ENCODE data around the gene IL20RA.
A peak's percentile ranks its signal among the peaks of the same experiment; 100 is the strongest.
"Not testable (repeated sequence)": the region's sequence is repeated elsewhere in the genome, so short reads cannot be mapped to it uniquely, and the experiment has no call there.

IL20RA gene

DNA sequence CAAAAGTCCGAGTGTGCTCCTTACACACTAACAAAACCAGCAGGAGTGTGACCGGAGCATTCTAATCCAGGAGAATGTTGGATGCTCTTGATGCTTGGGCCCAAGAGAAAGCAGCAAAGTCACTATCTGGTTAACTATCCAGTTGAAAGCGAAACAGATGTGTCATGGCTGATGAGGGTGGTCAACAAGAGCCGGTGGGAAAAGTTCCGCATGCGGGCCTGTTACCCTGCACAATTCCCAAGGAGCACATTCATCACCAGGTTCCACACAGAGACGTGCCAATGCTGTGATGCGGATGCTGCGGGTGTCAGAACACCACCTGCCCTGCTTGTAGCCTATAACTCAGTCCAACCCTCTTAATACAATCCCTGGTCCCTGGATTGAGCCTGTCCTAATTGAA is 38.7 kb downstream of the IL20RA start:
- DNase-seq: no peak

DNA sequence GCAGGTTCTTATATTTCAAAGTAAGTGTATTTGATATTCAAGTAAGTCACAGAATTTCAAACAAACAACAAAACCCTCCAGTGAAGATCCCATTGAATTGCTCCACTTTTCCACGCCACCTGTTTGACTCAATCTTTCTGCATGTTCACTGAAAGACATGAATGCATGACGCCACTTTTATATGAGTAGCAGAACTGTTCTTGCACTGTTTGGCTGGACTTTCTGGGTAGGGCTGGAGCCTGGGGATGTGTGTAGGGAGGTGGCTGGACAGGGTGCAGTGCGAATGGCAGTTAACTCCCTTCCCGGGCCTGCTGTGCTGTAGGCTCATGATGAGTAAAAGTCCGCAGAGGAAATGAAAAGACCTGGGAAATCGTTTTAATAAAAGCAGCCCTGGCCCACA is 39.7 kb downstream of the IL20RA start:
- DNase-seq: no peak

DNA sequence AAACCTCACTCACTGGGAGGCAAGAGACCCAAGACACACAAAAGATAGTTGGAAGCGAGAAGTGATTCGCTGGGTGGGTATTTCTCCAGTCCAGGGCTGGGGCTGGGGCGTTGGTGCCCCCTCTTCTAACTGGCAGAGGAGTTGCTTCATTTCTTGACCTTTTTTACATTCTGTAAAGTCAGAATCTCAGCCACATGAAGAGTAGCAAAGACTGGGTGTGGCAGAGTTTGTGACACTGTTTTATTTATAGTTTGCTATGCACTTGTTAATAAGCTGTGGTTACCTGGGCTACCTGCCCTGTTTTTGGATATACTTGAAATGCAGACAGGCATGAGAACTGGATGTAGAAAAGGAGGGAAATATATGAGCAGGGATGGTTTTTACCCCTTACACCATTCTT is 42.3 kb downstream of the IL20RA start:
- no peak for DNase-seq

DNA sequence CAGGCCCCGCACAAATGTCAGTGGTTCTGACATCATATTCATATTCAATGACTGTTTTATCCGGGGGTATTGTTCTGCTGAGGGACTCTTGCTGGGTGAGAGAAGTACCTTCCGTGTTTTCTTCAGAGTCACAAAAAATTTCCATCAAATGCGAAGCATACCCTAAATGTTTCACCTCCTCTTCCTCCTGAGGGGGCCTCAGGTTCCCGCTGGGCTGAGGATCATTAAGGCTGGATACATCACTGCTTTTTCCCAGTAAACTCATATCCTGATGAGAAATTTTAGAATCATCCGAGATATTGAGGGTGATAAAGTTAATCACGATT is 42.8 kb downstream of the IL20RA start:
- no peak for DNase-seq

- no peak for DNase-seq
Observed at GRCh38 chr6:137001299-137001976, 43.3 kb downstream of the IL20RA start.

DNA sequence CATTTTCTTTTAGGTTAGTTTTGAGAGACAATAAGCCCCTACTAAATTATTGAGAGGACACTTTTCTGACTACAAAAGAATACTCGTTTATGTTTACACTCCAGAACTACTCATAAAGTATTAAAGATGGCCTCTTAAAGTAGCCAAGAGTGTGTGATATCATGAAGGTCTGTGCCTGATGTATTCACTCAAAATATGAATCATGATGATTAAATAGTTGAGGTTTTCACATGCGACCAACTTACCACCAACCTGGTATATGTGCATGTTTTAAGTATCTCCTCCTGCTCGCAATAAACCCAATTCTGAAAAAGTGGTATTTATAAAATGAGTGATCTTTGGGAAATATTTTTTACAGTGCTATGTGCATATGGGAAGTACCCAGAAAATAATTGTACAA is 43.9 kb downstream of the IL20RA start:
- no peak for DNase-seq

- no peak for DNase-seq
Observed at GRCh38 chr6:136995521-136995920, 49.2 kb downstream of the IL20RA start.

GRCh38 chr6:136994782-136995181 is 50.0 kb downstream of the IL20RA start:
- no peak for DNase-seq

- DNase-seq: no peak
Observed at GRCh38 chr6:136992113-136992512, 52.7 kb downstream of the IL20RA start.

DNA sequence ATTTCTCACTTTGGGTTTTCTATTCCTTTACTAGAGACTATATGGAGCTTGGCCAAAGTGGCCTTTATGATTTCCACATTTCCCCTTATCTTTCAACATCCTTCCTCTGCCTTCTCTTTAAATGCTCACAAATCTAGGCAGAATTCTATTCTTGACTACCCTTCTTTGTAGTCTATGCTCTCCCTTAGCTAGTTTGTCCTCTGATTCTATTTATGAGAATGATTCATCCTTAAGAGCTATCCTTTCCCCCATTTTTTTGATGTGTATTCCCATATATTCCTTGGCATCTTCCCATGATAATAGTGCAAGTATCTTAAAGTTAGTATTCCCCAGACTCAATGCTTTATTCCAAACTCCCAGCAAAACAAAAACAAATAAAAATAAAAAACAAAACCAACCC is 53.1 kb downstream of the IL20RA start:
- DNase-seq: no peak

GRCh38 chr6:136990754-136991153 is 54.0 kb downstream of the IL20RA start:
- DNase-seq: no peak

DNA sequence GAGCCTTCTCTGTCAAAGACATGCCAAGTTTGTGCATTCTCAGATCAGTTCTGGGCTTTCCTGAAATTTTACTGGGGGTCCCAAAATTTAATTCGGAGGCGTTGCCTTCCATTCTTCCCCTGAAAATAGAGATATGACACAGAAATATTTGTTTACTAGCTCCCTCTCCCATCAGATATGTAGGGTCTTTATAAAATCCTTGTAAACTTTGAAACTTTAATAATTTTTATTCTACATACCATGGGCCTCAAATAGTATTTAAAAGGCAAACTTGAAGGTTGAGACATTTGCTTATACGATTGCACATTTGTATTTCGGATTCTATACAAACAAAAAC is 54.6 kb downstream of the IL20RA start:
- DNase-seq: no peak

DNA sequence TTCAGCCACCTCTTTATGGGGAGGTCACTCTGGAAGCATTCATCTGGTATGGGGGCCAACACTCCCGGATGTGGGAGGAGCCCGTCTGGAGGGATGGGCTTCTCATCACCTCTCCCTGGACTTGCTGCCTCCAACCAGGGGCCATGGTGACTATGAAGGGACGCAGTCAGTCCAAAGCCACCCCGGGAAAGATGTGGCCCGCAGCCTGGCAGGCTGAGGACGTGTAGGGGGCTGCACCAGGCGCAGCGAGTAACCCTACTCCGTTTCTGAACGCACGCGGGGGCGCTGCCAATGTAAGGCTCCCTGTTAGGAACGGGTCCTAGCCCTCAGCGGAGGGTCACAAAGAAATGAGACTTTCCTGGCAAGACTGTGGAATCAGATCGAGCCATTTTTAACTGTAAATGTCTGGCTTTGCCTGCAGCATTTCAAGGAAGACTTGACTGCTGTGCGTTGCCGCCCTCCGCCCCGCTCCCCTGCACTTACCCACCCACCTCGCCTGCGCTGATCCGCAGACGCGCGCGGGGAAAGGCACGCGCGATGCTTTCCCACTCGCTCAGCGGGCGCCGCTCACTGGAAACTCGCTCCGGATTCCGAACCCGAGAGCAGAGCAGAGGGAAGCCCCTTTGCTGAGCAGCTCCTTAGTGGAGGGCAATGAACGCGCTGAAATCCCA is 55.1 kb downstream of the IL20RA start:
- DNase-seq: peak; percentile 54

DNA sequence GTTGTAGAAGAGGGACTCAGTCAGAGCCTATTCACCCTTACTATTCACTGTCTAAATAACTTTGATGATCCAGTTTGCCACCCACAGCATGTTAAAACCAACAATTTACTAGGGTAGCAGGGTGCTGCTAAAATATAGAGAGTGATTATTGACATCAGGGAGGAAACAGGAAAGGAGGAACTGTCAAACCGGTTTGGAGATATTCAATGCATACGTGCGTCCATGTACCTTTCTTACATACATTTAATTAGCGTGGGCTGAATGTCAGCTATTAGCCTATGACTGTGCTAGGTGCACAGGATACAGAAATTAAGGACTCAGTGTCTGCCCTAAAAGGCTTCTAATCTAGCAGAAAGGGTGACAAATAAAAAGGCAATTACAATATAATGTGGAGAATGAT is 57.2 kb downstream of the IL20RA start:
- DNase-seq: no peak

GRCh38 chr6:136985502-136985901 is 59.3 kb downstream of the IL20RA start:
- DNase-seq: no peak

DNA sequence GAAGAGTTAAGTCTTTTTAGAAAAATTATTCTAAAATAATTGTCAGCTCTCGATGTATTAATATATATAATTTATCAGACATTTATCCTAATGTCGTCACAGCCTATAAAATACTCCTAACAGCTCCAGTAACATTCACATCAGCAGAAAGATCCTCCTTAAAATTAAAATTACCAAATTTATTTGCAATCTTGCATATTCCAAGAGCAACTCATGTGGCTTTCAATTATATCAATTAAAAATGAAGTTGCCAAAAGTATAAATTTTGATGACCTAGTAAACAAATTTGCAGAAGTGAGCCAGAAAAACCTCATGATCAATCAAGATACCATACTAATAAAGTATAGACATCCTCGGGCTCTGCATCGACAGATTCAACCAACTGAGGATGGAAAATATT is 60.2 kb downstream of the IL20RA start:
- no peak for DNase-seq

DNA sequence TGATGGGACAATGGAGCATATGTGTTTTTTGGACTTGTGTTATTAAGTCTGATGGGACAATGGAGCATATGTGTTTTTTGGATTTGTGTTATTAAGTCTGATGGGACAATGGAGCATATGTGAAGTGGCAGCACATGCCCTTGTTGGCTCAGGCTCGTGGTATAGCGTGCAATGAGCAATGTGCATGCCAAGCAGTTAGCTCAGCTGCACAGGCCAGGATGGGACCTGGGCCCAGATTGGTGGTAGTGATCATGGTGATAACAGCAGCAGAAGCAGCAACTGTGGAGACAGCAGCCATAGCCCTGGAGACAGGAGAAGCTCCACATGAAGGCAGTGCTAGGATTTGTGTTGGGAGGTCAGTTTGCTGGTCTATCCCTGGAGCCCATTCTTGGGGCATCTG is 61.1 kb downstream of the IL20RA start:
- DNase-seq: no peak

DNA sequence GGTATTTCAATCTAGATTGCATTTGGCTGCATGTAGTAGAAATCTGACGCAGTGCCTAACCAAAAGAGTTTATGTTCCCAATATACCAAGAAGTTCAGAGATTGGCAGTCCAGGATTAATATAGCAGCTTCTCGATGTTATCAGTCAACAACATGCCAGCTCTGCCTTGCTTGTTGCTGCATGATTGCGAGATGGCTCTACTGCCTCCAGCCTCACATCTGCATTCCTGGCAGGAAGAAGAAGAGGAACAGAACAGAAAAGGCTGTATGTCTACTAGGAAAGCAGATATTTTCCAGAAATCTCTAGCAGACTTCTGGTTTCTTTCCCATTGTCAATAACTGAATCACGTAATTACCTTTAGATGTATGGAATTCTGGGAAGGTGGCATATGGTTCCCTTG is 61.8 kb downstream of the IL20RA start:
- no peak for DNase-seq

DNA sequence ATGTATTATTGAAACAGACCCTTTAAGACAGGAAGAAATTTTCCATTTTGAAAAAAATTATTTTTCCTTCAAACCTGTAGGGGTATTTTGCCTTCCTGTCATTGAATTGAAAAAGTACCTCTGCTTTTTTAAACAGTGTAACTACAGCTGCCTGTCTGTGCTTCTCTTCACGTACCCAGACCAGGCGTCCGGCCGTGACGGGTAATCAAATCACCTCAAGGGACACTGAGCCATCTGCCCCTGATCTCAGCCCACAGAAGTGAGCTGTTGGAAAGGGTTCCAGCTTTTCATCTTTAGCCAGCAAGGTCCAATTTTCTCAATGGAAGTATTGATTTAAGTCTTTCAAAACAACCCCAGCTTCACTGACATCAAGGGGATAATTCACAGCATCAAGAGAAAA is 64.7 kb downstream of the IL20RA start:
- no peak for DNase-seq

DNA sequence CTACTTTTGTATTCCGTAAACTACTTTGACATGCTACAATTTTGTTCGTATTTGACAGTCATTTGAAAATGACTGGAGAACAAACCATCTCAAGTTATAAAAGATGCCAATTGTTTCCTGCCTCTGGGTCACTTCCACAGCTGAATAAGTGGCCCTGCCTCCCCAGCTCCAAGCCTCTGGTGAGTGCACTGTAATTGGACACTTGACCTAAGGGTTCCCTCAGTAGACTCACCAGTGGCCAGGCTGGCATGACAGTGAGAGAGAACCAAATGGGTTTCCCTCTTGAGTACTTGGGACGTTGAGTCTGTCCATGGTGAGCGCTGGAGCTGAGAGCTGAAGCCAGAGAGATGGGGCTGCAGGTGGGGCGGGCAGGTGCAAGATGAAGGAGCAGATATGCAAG is 65.6 kb downstream of the IL20RA start:
- DNase-seq: no peak

GRCh38 chr6:136977075-136977474 is 67.7 kb downstream of the IL20RA start:
- no peak for DNase-seq

DNA sequence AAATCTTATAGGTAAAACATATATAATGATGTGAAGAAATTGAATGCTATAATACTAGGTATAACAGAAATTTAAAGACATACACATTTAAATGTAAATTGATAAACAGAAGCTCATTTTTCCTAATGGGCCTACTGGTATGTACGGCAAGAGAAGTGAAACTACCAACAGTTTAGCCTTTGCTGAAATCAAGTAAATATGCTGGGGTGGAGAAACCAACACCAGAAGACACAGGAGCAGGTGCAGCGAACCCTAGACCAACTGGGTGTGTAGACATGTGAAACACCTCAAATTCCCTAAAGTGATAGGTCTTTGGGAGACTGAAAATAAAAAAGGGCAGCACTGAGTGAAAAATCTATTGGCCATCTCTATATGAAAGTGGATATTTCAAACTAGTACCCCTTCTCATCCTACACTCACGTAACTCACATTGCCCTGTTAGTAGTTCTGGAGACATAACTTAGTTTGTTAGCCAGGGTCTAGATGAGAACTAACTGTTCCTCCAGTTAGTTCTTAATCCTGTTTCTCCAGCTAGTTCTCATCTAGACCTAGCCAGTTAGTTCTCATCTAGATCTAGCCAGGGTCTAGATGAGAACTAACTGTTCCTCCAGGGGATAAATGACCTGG is 69.6 kb downstream of the IL20RA start:
- no peak for DNase-seq

- not testable (repeated sequence) for DNase-seq
Observed at GRCh38 chr6:136973781-136974180, 71.0 kb downstream of the IL20RA start.

- DNase-seq: no peak
Observed at GRCh38 chr6:136971609-136972008, 73.2 kb downstream of the IL20RA start.

GRCh38 chr6:136969930-136970329 is 74.8 kb downstream of the IL20RA start:
- DNase-seq: no peak

All from right hindlimb (tissue), 1 donor.